ENCODE results near the gene NGRN.

DNA sequence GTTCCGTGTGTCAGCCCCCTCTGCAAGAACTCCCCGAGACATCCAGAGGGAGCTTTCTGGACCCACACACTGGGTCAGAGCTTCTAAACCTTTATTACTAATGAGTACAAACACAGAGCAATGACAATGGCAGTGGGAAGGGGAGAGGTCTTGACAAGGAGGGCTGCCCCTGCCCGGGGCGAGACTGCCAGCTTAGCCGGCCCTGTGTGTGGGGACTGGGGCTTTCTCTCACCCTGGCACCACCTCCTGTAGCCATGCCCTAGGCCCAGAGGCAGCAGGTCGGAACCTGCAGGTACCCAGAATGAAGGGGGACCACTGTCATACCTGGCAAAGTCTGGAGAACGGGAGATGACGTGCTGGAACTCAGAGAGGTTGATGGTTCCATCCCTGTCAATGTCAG, 34.9 kb upstream of the NGRN start:
- TF ChIP-seq, protein P1, sequence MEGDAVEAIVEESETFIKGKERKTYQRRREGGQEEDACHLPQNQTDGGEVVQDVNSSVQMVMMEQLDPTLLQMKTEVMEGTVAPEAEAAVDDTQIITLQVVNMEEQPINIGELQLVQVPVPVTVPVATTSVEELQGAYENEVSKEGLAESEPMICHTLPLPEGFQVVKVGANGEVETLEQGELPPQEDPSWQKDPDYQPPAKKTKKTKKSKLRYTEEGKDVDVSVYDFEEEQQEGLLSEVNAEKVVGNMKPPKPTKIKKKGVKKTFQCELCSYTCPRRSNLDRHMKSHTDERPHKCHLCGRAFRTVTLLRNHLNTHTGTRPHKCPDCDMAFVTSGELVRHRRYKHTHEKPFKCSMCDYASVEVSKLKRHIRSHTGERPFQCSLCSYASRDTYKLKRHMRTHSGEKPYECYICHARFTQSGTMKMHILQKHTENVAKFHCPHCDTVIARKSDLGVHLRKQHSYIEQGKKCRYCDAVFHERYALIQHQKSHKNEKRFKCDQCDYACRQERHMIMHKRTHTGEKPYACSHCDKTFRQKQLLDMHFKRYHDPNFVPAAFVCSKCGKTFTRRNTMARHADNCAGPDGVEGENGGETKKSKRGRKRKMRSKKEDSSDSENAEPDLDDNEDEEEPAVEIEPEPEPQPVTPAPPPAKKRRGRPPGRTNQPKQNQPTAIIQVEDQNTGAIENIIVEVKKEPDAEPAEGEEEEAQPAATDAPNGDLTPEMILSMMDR (conservative IDR thresholded peaks at IDR 0.05; ENCODE audit: low read length), result no peak
- no peak for TF ChIP-seq EZH2phosphoT487 (IDR thresholded peaks at IDR 0.05; ENCODE audit: borderline replicate concordance, low read depth, low read length)

All from OCI-LY7 (cell line).